Astrocyte (in vitro differentiated cells and primary cell): ENCODE data around the gene ABHD2.

Experiments
- CTCF ChIP-seq: IDR thresholded peaks from 2 replicates; pipeline ENCODE4 v1.5.1; 2011; ENCODE audit warnings: low read depth, mild to moderate bottlenecking, inconsistent platforms, low read length, moderate library complexity; ENCODE audit not compliant: insufficient read depth
- EZH2 ChIP-seq: IDR thresholded peaks from 2 replicates; pipeline ENCODE4 v1.6.1; 2012; ENCODE audit warnings: mild to moderate bottlenecking, low read length, inconsistent platforms; ENCODE audit not compliant: insufficient read depth

GRCh38 chr15:89163271-89164055 is 75.2 kb downstream of the ABHD2 start:
- TF ChIP-seq CTCF: no peak
- TF ChIP-seq EZH2: no peak
